ENCODE results near the gene CNOT6.

Gene CNOT6

GRCh38 chr5:180625125-180625790 is 131.1 kb downstream of the CNOT6 start:
- no peak for DNase-seq

DNA sequence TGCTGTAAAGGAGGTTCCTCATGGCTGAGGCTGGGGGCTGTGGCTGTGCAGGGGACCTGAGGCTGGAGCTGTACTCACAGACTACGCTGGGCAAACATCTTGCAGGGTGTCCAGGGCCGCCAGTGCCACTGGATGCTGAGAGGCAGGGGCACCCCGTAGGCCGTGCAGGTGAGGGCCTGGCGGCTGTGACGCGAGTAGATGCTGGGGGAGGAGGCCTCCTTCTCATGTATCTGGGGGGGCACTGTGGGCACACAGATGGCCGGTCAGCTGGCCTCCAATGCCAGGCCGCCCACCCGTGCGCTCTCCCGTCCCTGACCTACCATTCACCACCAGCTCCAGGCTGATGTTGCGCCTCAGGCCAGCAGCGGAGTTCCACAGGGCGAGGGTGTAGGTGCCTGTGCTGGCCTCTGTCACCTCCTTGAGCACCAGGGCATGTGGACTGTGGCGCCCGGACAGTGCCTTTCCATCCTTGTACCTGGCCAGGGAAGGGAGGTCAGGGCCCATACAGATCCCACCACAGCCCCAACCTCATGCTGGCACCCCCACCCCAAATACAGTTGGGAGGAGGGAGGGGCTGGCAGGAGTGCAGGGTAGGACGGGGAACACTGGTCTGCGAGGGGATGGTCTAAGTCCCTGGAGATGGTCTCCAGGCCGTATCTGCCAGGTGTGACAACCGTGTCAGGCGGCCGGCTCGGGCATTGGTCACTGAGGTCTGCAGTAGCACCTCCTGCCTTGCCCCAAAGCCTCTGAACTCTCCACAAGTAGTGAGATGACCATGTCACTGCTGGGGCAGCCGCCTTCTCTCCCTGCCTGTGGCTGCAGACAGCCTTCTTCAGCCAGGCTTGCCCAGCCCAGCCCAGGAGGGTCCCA is 131.8 kb downstream of the CNOT6 start:
- DNase-seq = no peak

DNA sequence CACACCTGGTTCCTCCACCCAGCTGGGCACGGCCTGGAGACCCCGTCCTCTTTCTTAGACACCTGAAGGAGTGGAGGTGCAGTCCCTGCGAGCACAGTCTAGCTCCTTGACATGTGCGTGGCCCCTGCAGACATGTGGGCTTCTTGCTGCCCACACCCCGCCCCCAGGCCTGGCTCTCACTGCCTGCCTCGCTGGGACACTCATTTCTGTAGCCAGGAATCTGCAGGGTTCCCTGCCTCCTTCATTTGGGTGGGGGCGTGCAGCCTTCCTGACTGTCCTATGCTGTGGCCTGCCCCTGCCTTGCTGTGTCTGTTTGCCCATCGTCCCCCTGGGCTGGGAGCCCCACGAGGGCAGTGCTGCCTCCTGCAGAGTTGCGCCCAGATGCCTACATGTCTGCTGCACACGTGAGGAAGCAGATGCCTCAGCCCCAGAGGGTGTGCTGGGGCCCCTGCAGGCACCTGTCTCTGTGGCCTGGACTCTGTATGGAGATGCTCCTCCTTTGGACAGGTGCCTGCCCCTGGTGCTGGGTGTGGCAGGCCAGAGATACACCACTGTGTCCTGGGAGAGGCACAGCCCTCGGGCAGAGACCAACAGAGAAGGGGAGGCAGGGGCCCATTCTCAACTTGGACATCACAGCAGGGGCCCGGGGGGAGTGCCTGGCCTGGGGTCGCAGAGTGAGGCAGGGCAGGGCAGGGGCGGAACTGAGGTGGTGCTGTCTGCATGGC is 132.6 kb downstream of the CNOT6 start:
- no peak for DNase-seq

DNA sequence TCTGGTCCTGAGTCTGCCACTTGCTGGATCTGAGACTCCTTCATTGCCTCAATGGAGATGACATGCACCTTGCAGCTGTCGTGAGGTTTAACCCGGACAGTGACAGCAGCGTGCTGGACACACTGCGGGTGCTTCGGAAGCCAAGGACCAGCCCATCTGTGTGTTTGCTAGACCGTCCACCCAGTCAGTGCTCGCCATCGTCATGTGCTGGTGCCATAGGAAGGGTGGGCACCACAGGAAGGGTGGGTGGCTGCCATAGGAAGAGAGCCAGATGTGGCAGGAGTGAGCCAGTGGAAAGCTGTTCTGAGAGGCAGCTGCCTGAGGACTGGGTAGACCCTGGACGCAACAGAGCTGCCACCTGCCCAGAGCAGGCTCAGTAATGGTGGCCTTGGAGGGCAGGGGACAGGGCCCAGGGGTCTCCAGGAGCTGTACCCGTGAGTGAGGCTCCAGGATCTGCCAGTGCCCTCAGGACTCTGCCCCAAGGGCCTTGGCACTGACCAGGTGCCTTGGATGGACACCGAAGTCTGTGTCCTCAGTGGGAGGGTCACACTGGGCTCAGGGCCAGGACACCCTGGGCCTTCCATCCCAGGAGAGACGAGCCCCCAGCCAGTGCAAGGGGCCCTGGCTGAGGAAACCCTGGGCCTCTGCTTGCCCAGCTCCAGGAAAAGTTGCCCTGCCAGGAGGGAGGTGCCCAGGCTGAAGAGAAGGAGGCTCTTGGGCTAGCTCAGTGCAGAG is 133.4 kb downstream of the CNOT6 start:
- no peak for DNase-seq

Data from NCI-H1694 treated with DMSO at 0.1 percent for 48 hours (cell line).